GM19239 (cell line): ENCODE data around the gene CYP2W1.
"Not testable (repeated sequence)": the region's sequence is repeated elsewhere in the genome, so short reads cannot be mapped to it uniquely, and the experiment has no call there.

Experiments
- DNase-seq: peaks from one replicate; pipeline ENCODE4 v3.0.0; 2011; ENCODE audit warnings: low spot score; ENCODE audit not compliant: insufficient read length
- FAIRE-seq: peaks from 2 replicates; lab custom pipeline; 2011; peaks lifted over from hg19 to GRCh38; lab: Jason Lieb, UNC

CYP2W1 gene

GRCh38 chr7:949021-949934, 33.7 kb upstream of the CYP2W1 start:
- FAIRE-seq (peak; percentile 79), DNase-seq (no peak)

- FAIRE-seq (no peak), DNase-seq (no peak)
These were observed 31.0 kb upstream of the CYP2W1 start for GRCh38 chr7:951881-952547.

- no peak for FAIRE-seq
- DNase-seq, result no peak
These were observed 30.2 kb upstream of the CYP2W1 start for GRCh38 chr7:952548-953441.

GRCh38 chr7:953547-954327, 29.2 kb upstream of the CYP2W1 start:
- no peak for DNase-seq
- no peak for FAIRE-seq

- DNase-seq, result peak; percentile 83
- no peak for FAIRE-seq
These were observed 28.4 kb upstream of the CYP2W1 start, which contains the start of gene ADAP1 for GRCh38 chr7:954330-955238. Gene ADAP1, minus strand, starts transcription at chr7:954680. Its CDS starts 203 bp downstream, at chr7:954477.

GRCh38 chr7:956031-956430, 26.9 kb upstream of the CYP2W1 start:
- FAIRE-seq, result no peak

GRCh38 chr7:957418-958220, 25.4 kb upstream of the CYP2W1 start:
- DNase-seq (no peak), FAIRE-seq (no peak)

More at GRCh38 chr7:956031-956430, 26.9 kb upstream of the CYP2W1 start:
- DNase-seq, result no peak

- DNase-seq, result no peak
- no peak for FAIRE-seq
These were observed 24.5 kb upstream of the CYP2W1 start for GRCh38 chr7:958221-959200.

GRCh38 chr7:959271-959670, 23.7 kb upstream of the CYP2W1 start:
- DNase-seq (no peak), FAIRE-seq (no peak)

GRCh38 chr7:959740-960139, 23.2 kb upstream of the CYP2W1 start:
- not testable (repeated sequence) for DNase-seq

GRCh38 chr7:960269-960871, 22.6 kb upstream of the CYP2W1 start:
- DNase-seq (no peak), FAIRE-seq (no peak)

More at GRCh38 chr7:959740-960139, 23.2 kb upstream of the CYP2W1 start:
- not testable (repeated sequence) for FAIRE-seq

GRCh38 chr7:960972-961371, 22.0 kb upstream of the CYP2W1 start:
- not testable (repeated sequence) for FAIRE-seq, DNase-seq

GRCh38 chr7:961546-962400, 21.2 kb upstream of the CYP2W1 start:
- DNase-seq (no peak), FAIRE-seq (no peak)

- FAIRE-seq (no peak), DNase-seq (no peak)
These were observed 20.4 kb upstream of the CYP2W1 start for GRCh38 chr7:962401-963081.
